GM10266 (cell line): ENCODE data around the gene PTN.

ENCODE experiments used
- DNase-seq: peaks from one replicate; pipeline ENCODE4 v3.0.0; 2012; ENCODE audit errors: extremely low spot score
- CTCF ChIP-seq: IDR thresholded peaks from 2 replicates; pipeline ENCODE4 v1.5.1; 2012; ENCODE audit warnings: mild to moderate bottlenecking, low read depth; ENCODE audit not compliant: control insufficient read depth, insufficient read depth; ENCODE audit errors: missing control alignments

PTN gene

GRCh38 chr7:137343281-137343841, at the start of gene PTN:
PTN (minus strand) TSS chr7:137343733; CDS start chr7:137254973, 88,760 bp downstream.
- no peak for TF ChIP-seq CTCF

GRCh38 chr7:137390076-137390475, 46.5 kb upstream of the PTN start:
- no peak for TF ChIP-seq CTCF
- DNase-seq = no peak

More at GRCh38 chr7:137343281-137343841, at the start of gene PTN:
- DNase-seq = no peak

GRCh38 chr7:137388916-137389315, 45.4 kb upstream of the PTN start:
- DNase-seq = no peak
- TF ChIP-seq CTCF = no peak

- DNase-seq = no peak
- no peak for TF ChIP-seq CTCF
Observed at GRCh38 chr7:137386966-137387365, 43.4 kb upstream of the PTN start.

GRCh38 chr7:137381045-137381444, 37.5 kb upstream of the PTN start:
- TF ChIP-seq CTCF = no peak
- DNase-seq = no peak

- DNase-seq = no peak
- TF ChIP-seq CTCF = no peak
Observed at GRCh38 chr7:137373507-137373906, 30.0 kb upstream of the PTN start.

GRCh38 chr7:137371616-137372015, 28.1 kb upstream of the PTN start:
- DNase-seq = no peak
- TF ChIP-seq CTCF = no peak
